H1 (cell line): ENCODE measurements around the gene SLC30A2. TPM values are rescaled to one million over a fixed set of nuclear protein-coding genes. Genes with fewer than 3 reads are reported as not detected.
A peak's percentile ranks its signal among the peaks of the same experiment; 100 is the strongest.

Source experiments
- CTCF ChIA-PET: fragments of 300-600 bp; sonication (Branson Sonifier 250); formaldehyde crosslinking; loops from one replicate; lab custom pipeline; 2021; ENCODE audit not compliant: partially characterized antibody; lab: Charles Lee
- POLR2A ChIA-PET: fragments of 300-600 bp; sonication (Branson Sonifier 250); formaldehyde crosslinking; loops from one replicate; lab custom pipeline; 2021; ENCODE audit warnings: inconsistent platforms; ENCODE audit not compliant: partially characterized antibody; lab: Charles Lee
- DNase-seq, 2 experiments: peaks; one replicate each; pipeline versions ENCODE4 v3.0.0 to v3.0.0-alpha.2; 2010 to 2022; ENCODE audit warnings: low spot score in 2 of 2, low read depth in 1 of 2, mixed read lengths in 1 of 2
- FAIRE-seq: peaks from 2 replicates; lab custom pipeline; 2011; peaks lifted over from hg19 to GRCh38; lab: Jason Lieb, UNC
- H2AFZ ChIP-seq: 2 replicates; pipeline ENCODE4 v1.8.1; 2012; ENCODE audit warnings: low read length, inconsistent platforms
- H2AK5ac ChIP-seq: 2 replicates; pipeline ENCODE4 v1.6.1; 2013; ENCODE audit warnings: low read depth, low read length
- H2BK120ac ChIP-seq: replicated peaks from 2 replicates; pipeline ENCODE3; 2013; ENCODE audit warnings: low read depth, low read length, inconsistent platforms
- H2BK12ac ChIP-seq: 2 replicates; pipeline ENCODE4 v1.6.1; 2013; ENCODE audit warnings: low read depth, low read length
- H2BK15ac ChIP-seq: 2 replicates; pipeline ENCODE4 v1.6.1; 2013; ENCODE audit warnings: low read length
- H2BK20ac ChIP-seq: 2 replicates; pipeline ENCODE4 v1.6.1; 2013; ENCODE audit warnings: low read length
- H2BK5ac ChIP-seq: 2 replicates; pipeline ENCODE4 v1.6.1; 2013; ENCODE audit warnings: low read depth, low read length
- H3K14ac ChIP-seq: 2 replicates; pipeline ENCODE4 v1.6.1; 2013; ENCODE audit warnings: inconsistent platforms; ENCODE audit not compliant: insufficient read length
- H3K18ac ChIP-seq: 2 replicates; pipeline ENCODE4 v1.6.1; 2013; ENCODE audit warnings: low read length; ENCODE audit errors: extremely low read depth
- H3K23ac ChIP-seq: 2 replicates; pipeline ENCODE4 v1.6.1; 2013; ENCODE audit warnings: inconsistent platforms; ENCODE audit not compliant: insufficient read length
- H3K23me2 ChIP-seq: 2 replicates; pipeline ENCODE4 v1.6.1; 2013; ENCODE audit warnings: low read depth, low read length
- H3K27ac ChIP-seq: 2 replicates; pipeline ENCODE4 v1.6.1; 2011; ENCODE audit warnings: low read depth, low read length, inconsistent platforms
- H3K27me3 ChIP-seq, 4 experiments: replicated peaks in 1 of 4; 1 replicate in 1 of 4; 2 replicates in 3 of 4; pipeline versions ENCODE4 v1.6.1 to v1.8.1; 2011 to 2013; ENCODE audit warnings: low read length in 3 of 4, mild to moderate bottlenecking in 3 of 4, inconsistent platforms in 2 of 4, mixed read lengths in 2 of 4, moderate library complexity in 1 of 4; ENCODE audit not compliant: control insufficient read depth in 3 of 4, insufficient read depth in 3 of 4; ENCODE audit errors: extremely low read depth in 1 of 4
- H3K36me3 ChIP-seq, 4 experiments: 2 replicates each; pipeline versions ENCODE4 v1.6.1 to v1.8.1; 2011 to 2013; ENCODE audit warnings: mild to moderate bottlenecking in 4 of 4, low read length in 3 of 4, moderate library complexity in 2 of 4, control low read depth in 1 of 4, inconsistent platforms in 1 of 4; ENCODE audit not compliant: insufficient read depth in 4 of 4, control insufficient read depth in 2 of 4
- H3K4ac ChIP-seq: replicated peaks from 2 replicates; pipeline ENCODE3; 2013; ENCODE audit warnings: low read length, low read depth, mixed read lengths, inconsistent platforms; ENCODE audit not compliant: insufficient read length
- H3K4me1 ChIP-seq, 4 experiments: replicated peaks in 1 of 4; 1 replicate in 1 of 4; 2 replicates in 3 of 4; pipeline versions ENCODE4 v1.6.1 to v1.8.1; 2011 to 2013; ENCODE audit warnings: low read length in 3 of 4, inconsistent platforms in 2 of 4, mixed read lengths in 1 of 4; ENCODE audit not compliant: insufficient read depth in 4 of 4, control insufficient read depth in 3 of 4
- H3K4me2 ChIP-seq, 2 experiments: 2 replicates each; pipeline versions ENCODE4 v1.6.1 to v1.8.1; 2011 to 2013; ENCODE audit warnings: low read depth in 2 of 2, low read length in 2 of 2, control low read depth in 1 of 2, inconsistent platforms in 1 of 2, mild to moderate bottlenecking in 1 of 2; ENCODE audit not compliant: insufficient read depth in 1 of 2
- H3K4me3 ChIP-seq, 4 experiments: fragments of 200-600, 300-600 bp in 1 of 4; sonication (generic), shearing (Covaris generic), sonication (Bioruptor Twin) in 1 of 4; 2 replicates each; pipeline versions ENCODE4 v1.5.1 to v1.8.1; 2011 to 2016; ENCODE audit warnings: low read length in 4 of 4, low read depth in 3 of 4, control low read depth in 2 of 4, inconsistent platforms in 2 of 4, mild to moderate bottlenecking in 2 of 4, mixed read lengths in 1 of 4, moderate library complexity in 1 of 4; ENCODE audit not compliant: insufficient read depth in 2 of 4; ENCODE audit errors: extremely low read depth in 1 of 4
- H3K56ac ChIP-seq: replicated peaks from 2 replicates; pipeline ENCODE3; 2013; ENCODE audit warnings: low read depth, mild to moderate bottlenecking, mixed read lengths, low read length, inconsistent platforms; ENCODE audit not compliant: insufficient read length
- H3K79me1 ChIP-seq: 2 replicates; pipeline ENCODE4 v1.6.1; 2013; ENCODE audit warnings: low read depth, low read length, control low read depth
- H3K79me2 ChIP-seq, 2 experiments: 2 replicates each; pipeline versions ENCODE4 v1.6.1 to v1.8.1; 2012 to 2013; ENCODE audit warnings: low read length in 2 of 2, mild to moderate bottlenecking in 2 of 2, inconsistent platforms in 1 of 2; ENCODE audit not compliant: insufficient read depth in 2 of 2, control insufficient read depth in 1 of 2
- H3K9ac ChIP-seq, 4 experiments: replicated peaks in 1 of 4; 1 replicate in 1 of 4; 2 replicates in 3 of 4; pipeline versions ENCODE4 v1.6.1 to v1.8.1; 2011 to 2013; ENCODE audit warnings: low read depth in 3 of 4, low read length in 3 of 4, control low read depth in 2 of 4, mild to moderate bottlenecking in 2 of 4, moderate library complexity in 2 of 4, inconsistent platforms in 1 of 4; ENCODE audit errors: extremely low read depth in 1 of 4
- H3K9me3 ChIP-seq, 2 experiments: 2 replicates each; pipeline versions ENCODE4 v1.6.1 to v1.8.1; 2012 to 2013; ENCODE audit warnings: mild to moderate bottlenecking in 2 of 2, moderate library complexity in 2 of 2, control low read depth in 1 of 2, inconsistent platforms in 1 of 2, low read depth in 1 of 2, low read length in 1 of 2, mixed read lengths in 1 of 2; ENCODE audit not compliant: insufficient read depth in 2 of 2
- H4K20me1 ChIP-seq, 2 experiments: replicated peaks in 1 of 2; 2 replicates each; pipeline versions ENCODE3 to v1.8.1; 2011 to 2013; ENCODE audit warnings: inconsistent platforms in 2 of 2, low read length in 2 of 2, mild to moderate bottlenecking in 1 of 2; ENCODE audit not compliant: insufficient read depth in 2 of 2, control insufficient read depth in 1 of 2
- H4K5ac ChIP-seq: 2 replicates; pipeline ENCODE4 v1.6.1; 2013; ENCODE audit warnings: low read length, low read depth, mixed read lengths, inconsistent platforms; ENCODE audit not compliant: insufficient read length
- H4K8ac ChIP-seq: 2 replicates; pipeline ENCODE4 v1.8.0; 2013; ENCODE audit warnings: mild to moderate bottlenecking, moderate library complexity, low read length, inconsistent platforms; ENCODE audit not compliant: insufficient read depth; ENCODE audit errors: extremely low read depth
- H4K91ac ChIP-seq: replicated peaks from 2 replicates; pipeline ENCODE3; 2013; ENCODE audit warnings: low read length, mixed read lengths, inconsistent platforms; ENCODE audit not compliant: insufficient read length
- CBX8 ChIP-seq: fragments of 300-800, 300-1000 bp; sonication (generic); IDR thresholded peaks from 2 replicates; pipeline ENCODE4 v1.7.1; 2016; ENCODE audit warnings: low read depth, low read length, borderline replicate concordance
- EP300 ChIP-seq, 2 experiments: IDR thresholded peaks; 1 replicate in 1 of 2; 2 replicates in 1 of 2; pipeline ENCODE4 v1.6.1; 2011 to 2012; ENCODE audit warnings: low read depth in 2 of 2, low read length in 2 of 2, mild to moderate bottlenecking in 2 of 2, borderline replicate concordance in 1 of 2, inconsistent platforms in 1 of 2, moderate library complexity in 1 of 2
- GABPA ChIP-seq: IDR thresholded peaks from 2 replicates; pipeline ENCODE4 v1.6.1; 2011; ENCODE audit warnings: mild to moderate bottlenecking, low read length, moderate library complexity, borderline replicate concordance; ENCODE audit not compliant: insufficient read depth
- HDAC2 ChIP-seq, 2 experiments: fragments of 300-600 bp in 1 of 2; sonication (generic) in 1 of 2; IDR thresholded peaks; 2 replicates each; pipeline ENCODE4 v1.6.1; 2011 to 2012; ENCODE audit warnings: low read depth in 2 of 2, low read length in 2 of 2, mild to moderate bottlenecking in 2 of 2, moderate library complexity in 2 of 2, borderline replicate concordance in 1 of 2, inconsistent platforms in 1 of 2
- KDM4A ChIP-seq: IDR thresholded peaks from one replicate; pipeline ENCODE4 v1.7.1; 2012; ENCODE audit warnings: low read depth, mild to moderate bottlenecking, moderate library complexity, low read length, inconsistent platforms; ENCODE audit not compliant: severe bottlenecking
- PHF8 ChIP-seq: fragments of 200-600 bp; sonication (generic); conservative IDR thresholded peaks from 2 replicates; pipeline ENCODE4 v1.7.1; 2012; ENCODE audit warnings: low read depth, mild to moderate bottlenecking, inconsistent platforms, low read length, moderate library complexity
- POU5F1 ChIP-seq: IDR thresholded peaks from 2 replicates; pipeline ENCODE4 v1.6.1; 2011; ENCODE audit warnings: low read depth, mild to moderate bottlenecking, low read length, moderate library complexity
- RFX5 ChIP-seq: IDR thresholded peaks from 2 replicates; pipeline ENCODE4 v1.6.1; 2011; ENCODE audit warnings: low read depth, low read length, improper control_type of control experiment, borderline replicate concordance
- TAF1 ChIP-seq: IDR thresholded peaks from 2 replicates; pipeline ENCODE4 v1.6.1; 2011; ENCODE audit warnings: mild to moderate bottlenecking, low read depth, low read length
- WGBS, 2 experiments: shearing (Covaris generic) in 1 of 2; methylation state at CpG; one replicate each; pipeline versions ENCODE4 v1.1.6 to v1.1.7; 2013 to 2015; ENCODE audit warnings: low lambda C conversion rate in 2 of 2, mixed read lengths in 2 of 2, inconsistent platforms in 1 of 2, low coverage in 1 of 2, missing lambda C conversion rate in 1 of 2; ENCODE audit not compliant: insufficient replicate concordance in 2 of 2, insufficient coverage in 1 of 2, insufficient read length in 1 of 2; ENCODE audit errors: extremely low coverage in 1 of 2, missing lambda C conversion rate in 1 of 2; 5-methylcytosine and 5-hydroxymethylcytosine counted together
- polyA plus RNA-seq, 7 experiments: library from polyadenylated mRNA; depleted of rRNA in 3 of 7; stranded (reverse) in 5 of 7; unstranded in 2 of 7; fragments of >200 nt in 5 of 7; fragments of 200-250 nt in 2 of 7; gene quantifications; 1 replicate in 5 of 7; 2 replicates in 1 of 7; 4 replicates in 1 of 7; pipeline versions ENCODE4 v1.2.1 to v1.2.3, GENCODE V29; 2011 to 2013; ENCODE audit warnings: missing spikeins in 2 of 7, mixed read lengths in 2 of 7
- total RNA-seq: library from RNA; stranded (reverse); fragmentation: NEBNext Ultra II Directional; extraction: Animal tissue kit (Norgen Biotek cat#: 25700); gene quantifications from 2 replicates; pipeline ENCODE4 v1.2.1, GENCODE V29; 2021

SLC30A2 gene
- total and polyA plus RNA-seq, 2 of the 8 experiments (the other 6 are each of a cell fraction or from before 2014, with no cell fraction given) = 0.19 to 0.76 TPM

- no peak overlapping the region for H3K23ac ChIP-seq
- peak overlapping the region; percentile 46; the same call in 1 of the 2 replicates for H4K8ac ChIP-seq
- H2BK5ac ChIP-seq = no peak overlapping the region
- H4K20me1 ChIP-seq = no peaks in the 10 kb centered on the region
- H2AK5ac ChIP-seq = no peak overlapping the region
- CTCF ChIA-PET = interaction anchor here (0.5 to 5.4 kb wide), 6 partner anchors 11 to 79 kb away, joined by 3 to 32 read pairs (median 5); no protein-coding TSS in a partner anchor
- H4K5ac ChIP-seq = no peak overlapping the region
- H3K9me3 ChIP-seq = no peaks in the 10 kb centered on the region
- no peak for FAIRE-seq
- H3K4ac ChIP-seq = no peak overlapping the region
- H3K56ac ChIP-seq = no peak overlapping the region
- H3K27ac ChIP-seq = no peak overlapping the region
- H2AFZ ChIP-seq = no peak overlapping the region
- H2BK12ac ChIP-seq = no peak overlapping the region
- TF ChIP-seq KDM4A (no peak), POU5F1 (no peak), RFX5 (no peak), CBX8 (no peak), EP300 (IDR thresholded peaks at IDR 0.05; ENCODE audit: borderline replicate concordance in 1 of 2, low read depth in 2 of 2, low read length in 2 of 2) (no peak), PHF8 (no peak), GABPA (no peak), TAF1 (no peak), HDAC2 (IDR thresholded peaks at IDR 0.05; ENCODE audit: borderline replicate concordance in 1 of 2, low read depth in 2 of 2, low read length in 2 of 2) (no peak)
- TF ChIP-seq, all 59 proteins: peak for 0
- no peak overlapping the region for H3K18ac ChIP-seq
- no peak for DNase-seq
- H2BK15ac ChIP-seq = no peak overlapping the region
- H3K79me1 ChIP-seq = no peaks in the 10 kb centered on the region
- H3K36me3 ChIP-seq = no peaks in the 10 kb centered on the region
- no peak overlapping the region for H3K9ac ChIP-seq
- no peak overlapping the region for H2BK120ac ChIP-seq
- no peak overlapping the region for H3K4me3 ChIP-seq
- peaks cover 0 to 2% (median 0%) of the 10 kb centered on the region in 4 experiments; a peak in 1 of 7 replicates for H3K4me1 ChIP-seq
- no peak overlapping the region for H3K14ac ChIP-seq
- H4K91ac ChIP-seq = no peak overlapping the region
- POLR2A ChIA-PET = interaction anchor here (1.1 to 1.3 kb wide), 2 partner anchors 11 to 246 kb away, joined by 3 read pairs; partner anchors contain the start of gene MTFR1L
- WGBS, 2 experiments = 91% methylated on average over 15 of the region's 15 CpGs; no CpG with 5 or more reads in 1 of the 2 experiments
- no peaks in the 10 kb centered on the region for H3K27me3 ChIP-seq
- H3K79me2 ChIP-seq = no peaks in the 10 kb centered on the region
- H3K23me2 ChIP-seq = no peaks in the 10 kb centered on the region
- H2BK20ac ChIP-seq = no peak overlapping the region
- H3K4me2 ChIP-seq = no peak overlapping the region
These were observed 20.2 kb upstream of the SLC30A2 start for GRCh38 chr1:26066160-26066559.
